Activated CD4-positive, alpha-beta T cell treated with anti-CD3 and anti-CD28 coated beads, Interleukin-2, amount 10 ng/mL, durations not matched to agents 7 days and 5 days (primary cell): ENCODE measurements around the gene ZNF771. TPM values are rescaled to one million over a fixed set of nuclear protein-coding genes. Genes with fewer than 3 reads are reported as not detected.
A peak's percentile ranks its signal among the peaks of the same experiment; 100 is the strongest.

Experiments used
- CTCF ChIA-PET: fragments of 350-600 bp; sonication (Branson Sonifier 250); formaldehyde crosslinking; loops from one replicate; lab custom pipeline; 2021; ENCODE audit warnings: antibody characterized with exemption; lab: Charles Lee
- POLR2A ChIA-PET: fragments of 350-600 bp; sonication (Branson Sonifier 250); formaldehyde crosslinking; loops from one replicate; lab custom pipeline; 2021; ENCODE audit warnings: antibody characterized with exemption; lab: Charles Lee
- DNase-seq: peaks from one replicate; pipeline ENCODE4 v3.0.0-alpha.2; 2020
- H3K27ac Mint-ChIP-seq: one replicate; pipeline ENCODE4 v1.8.0; 2021; ENCODE audit warnings: mild to moderate bottlenecking, moderate library complexity, mixed read lengths
- H3K27me3 Mint-ChIP-seq: one replicate; pipeline ENCODE4 v1.8.0; 2021; ENCODE audit warnings: mixed read lengths
- H3K36me3 Mint-ChIP-seq: one replicate; pipeline ENCODE4 v1.8.0; 2021; ENCODE audit warnings: low read depth, mixed read lengths
- H3K4me1 Mint-ChIP-seq: one replicate; pipeline ENCODE4 v1.8.0; 2021; ENCODE audit warnings: mixed read lengths
- H3K4me3 Mint-ChIP-seq: one replicate; pipeline ENCODE4 v1.8.0; 2021; ENCODE audit warnings: mild to moderate bottlenecking, moderate library complexity, mixed read lengths
- H3K9me3 Mint-ChIP-seq: one replicate; pipeline ENCODE4 v1.8.0; 2021; ENCODE audit warnings: mixed read lengths
- total RNA-seq, 2 experiments: library from RNA; stranded (reverse); gene quantifications; one replicate each; pipeline ENCODE4 v1.2.3, GENCODE V29; 2021

Gene ZNF771
- 1 to 10 TPM; 3.4 to 3.7 TPM for total RNA-seq

GRCh38 chr16:30407102-30407803, at the start of gene ZNF771:
TSS of gene ZNF771 (plus strand) at chr16:30407606. CDS start at chr16:30408054, 448 bp downstream.
- H3K4me3 Mint-ChIP-seq, result peak within 1 kb of the TSS; percentile 87
- peak within 1 kb of the TSS; percentile 94 for H3K27ac Mint-ChIP-seq
- peaks cover 6% of the 10 kb centered on the region for H3K27me3 Mint-ChIP-seq
- H3K4me1 Mint-ChIP-seq, result peaks cover 30% of the 10 kb centered on the region
- ChIA-PET CTCF (interaction anchor here (0.5 to 4.5 kb wide), 11 partner anchors 9 to 335 kb away, joined by 3 to 47 read pairs (median 5); partner anchors contain the start of genes DCTPP1, SEPTIN1 and ZNF48), POLR2A (interaction anchor here (0.5 to 1.0 kb wide), 2 partner anchors 22 to 72 kb away, joined by 3 to 5 read pairs; no protein-coding TSS in a partner anchor)
- no peaks in the 10 kb centered on the region for H3K9me3 Mint-ChIP-seq
- DNase-seq, result peak; percentile 91
- peaks cover 2% of the 10 kb centered on the region for H3K36me3 Mint-ChIP-seq

- ChIA-PET CTCF (interaction anchor here (0.8 to 1.4 kb wide), 4 partner anchors 10 to 51 kb away, joined by 3 to 4 read pairs (median 3); no protein-coding TSS in a partner anchor), POLR2A (interaction anchor here (0.6 kb wide), 1 partner anchor 257 kb away, joined by 3 read pairs; no protein-coding TSS in a partner anchor)
- Mint-ChIP-seq H3K27ac (no peak overlapping the region), H3K9me3 (no peaks in the 10 kb centered on the region), H3K4me1 (peaks cover 47% of the 10 kb centered on the region), H3K4me3 (no peak overlapping the region), H3K27me3 (no peaks in the 10 kb centered on the region), H3K36me3 (peaks cover 41% of the 10 kb centered on the region)
- no peak for DNase-seq
Measured at GRCh38 chr16:30357715-30358576, 49.5 kb upstream of the ZNF771 start.

- Mint-ChIP-seq H3K4me3 (no peak overlapping the region), H3K4me1 (peaks cover 48% of the 10 kb centered on the region), H3K36me3 (peaks cover 42% of the 10 kb centered on the region), H3K9me3 (no peaks in the 10 kb centered on the region), H3K27me3 (no peaks in the 10 kb centered on the region), H3K27ac (peak overlapping the region; percentile 36)
- ChIA-PET CTCF (interaction anchor here (1.0 to 1.4 kb wide), 2 partner anchors 13 to 22 kb away, joined by 3 read pairs; no protein-coding TSS in a partner anchor), POLR2A (interaction anchor here (0.6 kb wide), 1 partner anchor 256 kb away, joined by 3 read pairs; no protein-coding TSS in a partner anchor)
- no peak for DNase-seq
Measured at GRCh38 chr16:30358577-30358936, 48.8 kb upstream of the ZNF771 start.

DNA sequence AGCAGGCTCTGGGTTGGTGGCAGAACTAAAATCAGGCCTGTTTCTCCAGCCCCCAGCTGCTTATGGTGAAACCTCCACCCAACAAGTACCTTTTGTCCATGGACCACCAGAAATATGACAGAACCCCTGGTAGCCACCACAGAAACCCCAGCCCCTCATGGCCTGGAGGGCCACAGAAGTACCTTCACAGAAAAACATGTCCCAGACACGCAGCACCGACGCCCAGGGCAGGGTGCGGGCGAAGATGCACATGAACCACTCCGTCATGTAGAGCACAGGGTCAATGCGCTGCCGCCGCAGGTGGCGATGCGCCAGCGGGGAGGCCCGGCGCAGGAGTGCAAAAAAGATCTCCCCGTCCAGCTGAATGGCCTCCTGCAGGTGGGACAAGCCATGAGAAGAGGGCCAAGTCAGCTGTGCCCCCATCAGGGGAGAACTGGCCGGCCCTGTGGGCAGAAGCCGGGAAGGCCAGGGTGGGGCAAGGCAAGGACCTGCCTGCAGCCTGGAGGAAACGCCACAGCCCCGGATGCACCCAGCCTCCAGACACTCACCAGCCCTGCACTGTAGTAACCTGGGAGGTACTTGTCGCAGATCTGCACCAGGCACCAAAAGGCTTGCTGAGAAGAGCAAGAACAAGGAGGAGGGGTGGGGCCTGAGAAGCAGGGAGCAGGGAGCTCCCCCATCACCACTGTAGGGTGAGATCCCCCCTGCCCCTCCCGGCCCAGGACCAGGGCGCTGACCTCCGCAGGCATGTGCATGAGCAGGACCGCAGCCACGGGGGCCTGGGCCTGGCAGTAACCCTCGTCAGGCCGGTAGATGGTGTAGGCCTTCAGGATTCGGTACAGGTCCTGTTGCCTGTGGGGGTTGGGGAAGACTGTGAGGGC, 48.2 kb upstream of the ZNF771 start:
- no peak for DNase-seq
- ChIA-PET POLR2A (interaction anchor here (0.6 kb wide), 1 partner anchor 255 kb away, joined by 3 read pairs; no protein-coding TSS in a partner anchor), CTCF (interaction anchor here (0.9 to 1.4 kb wide), 4 partner anchors 12 to 39 kb away, joined by 3 to 4 read pairs (median 3); partner anchors contain the start of gene SEPTIN1)
- H3K9me3 Mint-ChIP-seq, result no peaks in the 10 kb centered on the region
- peaks cover 42% of the 10 kb centered on the region for H3K36me3 Mint-ChIP-seq
- no peaks in the 10 kb centered on the region for H3K27me3 Mint-ChIP-seq
- no peak overlapping the region for H3K4me3 Mint-ChIP-seq
- peak overlapping the region; percentile 36 for H3K27ac Mint-ChIP-seq
- peaks cover 41% of the 10 kb centered on the region for H3K4me1 Mint-ChIP-seq

- DNase-seq, result no peak
- no peak overlapping the region for H3K4me3 Mint-ChIP-seq
- peaks cover 42% of the 10 kb centered on the region for H3K4me1 Mint-ChIP-seq
- no peaks in the 10 kb centered on the region for H3K27me3 Mint-ChIP-seq
- H3K27ac Mint-ChIP-seq, result no peak overlapping the region
- POLR2A ChIA-PET, result no interaction called here
- no peaks in the 10 kb centered on the region for H3K9me3 Mint-ChIP-seq
- peaks cover 44% of the 10 kb centered on the region for H3K36me3 Mint-ChIP-seq
- CTCF ChIA-PET, result interaction anchor here (0.6 to 1.7 kb wide), 5 partner anchors 10 to 130 kb away, joined by 3 to 6 read pairs (median 3); partner anchors contain the start of genes SEPTIN1 and TBC1D10B
Measured at GRCh38 chr16:30359871-30360170, 47.6 kb upstream of the ZNF771 start.

DNA sequence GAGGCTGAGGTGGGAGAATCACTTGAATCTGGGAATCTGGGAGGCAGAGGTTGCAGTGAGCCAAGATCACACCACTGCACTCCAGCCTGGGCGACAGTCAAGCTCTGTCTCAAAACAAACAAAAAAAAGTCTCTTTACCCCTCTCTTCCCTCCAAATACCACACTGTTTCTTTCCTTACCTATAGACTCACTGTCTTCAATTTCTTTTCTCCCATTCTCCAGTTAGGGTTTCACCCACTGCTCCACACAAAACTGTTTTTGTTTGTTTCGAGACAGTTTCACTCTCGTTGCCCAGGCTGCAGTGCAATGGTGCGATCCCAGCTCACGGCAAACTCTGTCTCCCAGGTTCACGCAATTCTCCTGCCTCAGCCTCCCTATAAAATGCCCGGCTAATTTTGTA, 46.2 kb upstream of the ZNF771 start:
- CTCF ChIA-PET, result interaction anchor here (1.7 kb wide), 1 partner anchor 8 kb away, joined by 6 read pairs; the partner anchor contains the start of gene TBC1D10B
- DNase-seq, result no peak
- peaks cover 55% of the 10 kb centered on the region for H3K36me3 Mint-ChIP-seq
- H3K4me1 Mint-ChIP-seq, result peaks cover 40% of the 10 kb centered on the region
- POLR2A ChIA-PET, result no interaction called here
- H3K9me3 Mint-ChIP-seq, result no peaks in the 10 kb centered on the region
- H3K27me3 Mint-ChIP-seq, result no peaks in the 10 kb centered on the region
- peak overlapping the region; percentile 78 for H3K27ac Mint-ChIP-seq
- no peak overlapping the region for H3K4me3 Mint-ChIP-seq

GRCh38 chr16:30365200-30365599, 42.2 kb upstream of the ZNF771 start:
- ChIA-PET CTCF (interaction anchor here (0.9 to 1.8 kb wide), 5 partner anchors 11 to 285 kb away, joined by 3 to 6 read pairs (median 3); partner anchors contain the start of genes PRR14, SEPTIN1 and TBX6), POLR2A (no interaction called here)
- H3K27ac Mint-ChIP-seq, result no peak overlapping the region
- H3K27me3 Mint-ChIP-seq, result no peaks in the 10 kb centered on the region
- H3K9me3 Mint-ChIP-seq, result no peaks in the 10 kb centered on the region
- H3K4me1 Mint-ChIP-seq, result peaks cover 54% of the 10 kb centered on the region
- DNase-seq, result no peak
- H3K4me3 Mint-ChIP-seq, result no peak overlapping the region
- H3K36me3 Mint-ChIP-seq, result peaks cover 70% of the 10 kb centered on the region

DNA sequence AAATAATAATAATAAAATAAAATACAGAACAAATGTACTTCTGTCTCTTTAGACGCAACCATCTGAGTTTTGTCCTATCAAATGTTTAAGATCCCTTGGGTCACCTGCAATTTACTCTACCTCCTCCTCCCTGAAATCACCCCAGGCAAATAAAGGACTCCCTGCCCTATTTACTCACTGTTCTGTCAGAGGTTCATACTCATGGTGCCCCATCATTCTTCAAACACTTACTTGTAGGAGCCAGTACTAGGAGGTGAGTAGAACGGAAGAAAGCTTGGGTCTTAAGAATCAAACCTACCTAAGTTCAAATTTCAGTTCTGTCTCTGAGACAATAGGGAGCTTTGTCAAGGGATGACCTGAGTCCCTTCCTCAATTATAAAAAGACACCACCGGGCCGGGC, 40.9 kb upstream of the ZNF771 start:
- H3K36me3 Mint-ChIP-seq, result peaks cover 59% of the 10 kb centered on the region
- no peaks in the 10 kb centered on the region for H3K9me3 Mint-ChIP-seq
- peaks cover 56% of the 10 kb centered on the region for H3K4me1 Mint-ChIP-seq

GRCh38 chr16:30367349-30368009, 39.9 kb upstream of the ZNF771 start:
- Mint-ChIP-seq H3K36me3 (peaks cover 55% of the 10 kb centered on the region), H3K4me3 (peak overlapping the region; percentile 87), H3K27ac (peak overlapping the region; percentile 71), H3K9me3 (no peaks in the 10 kb centered on the region), H3K4me1 (peaks cover 58% of the 10 kb centered on the region), H3K27me3 (no peaks in the 10 kb centered on the region)
- ChIA-PET CTCF (interaction anchor here (1.1 to 1.3 kb wide), 3 partner anchors 10 to 27 kb away, joined by 3 to 4 read pairs (median 3); partner anchors contain the start of genes CD2BP2 and ZNF48), POLR2A (no interaction called here)
- DNase-seq, result no peak

More for the DNA sequence above, 40.9 kb upstream of the ZNF771 start:
- H3K27me3 Mint-ChIP-seq, result no peaks in the 10 kb centered on the region
- H3K4me3 Mint-ChIP-seq, result peak overlapping the region; percentile 87
- H3K27ac Mint-ChIP-seq, result no peak overlapping the region
- ChIA-PET POLR2A (no interaction called here), CTCF (interaction anchor here (1.3 kb wide), 1 partner anchor 28 kb away, joined by 3 read pairs; the partner anchor contains the start of gene ZNF48)
- DNase-seq, result no peak

DNA sequence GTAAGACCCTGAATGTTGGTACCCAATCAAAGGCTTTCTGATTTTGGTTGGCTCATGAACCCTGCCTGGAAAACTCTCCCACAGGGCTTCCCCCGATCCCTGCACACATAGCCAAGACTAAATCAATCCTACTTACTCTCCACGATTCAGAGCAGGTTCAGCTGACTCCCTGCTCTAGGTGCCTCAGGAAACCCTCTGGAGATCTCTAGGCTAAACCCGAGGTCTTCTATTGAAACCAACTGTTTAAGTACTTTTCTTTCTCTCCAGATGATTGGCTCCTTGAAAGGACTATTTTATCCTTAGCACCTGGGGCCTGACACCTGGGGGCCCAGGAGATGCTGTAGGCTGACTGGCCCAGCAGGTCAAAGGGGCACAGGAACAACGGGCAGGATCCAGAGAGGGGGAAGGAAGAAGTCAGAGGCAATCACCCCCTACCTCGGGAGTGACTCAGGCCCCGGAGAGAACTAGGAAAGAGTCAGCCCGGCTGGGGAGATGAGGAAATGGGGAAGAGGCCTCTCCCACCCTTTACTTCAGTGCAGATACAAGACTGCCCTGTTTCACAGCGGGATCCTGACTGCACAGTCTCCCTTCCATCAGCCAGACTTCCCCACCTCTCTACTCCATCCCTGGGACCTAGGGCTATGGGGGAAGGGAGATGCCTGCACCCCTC, 39.1 kb upstream of the ZNF771 start:
- Mint-ChIP-seq H3K36me3 (peaks cover 49% of the 10 kb centered on the region), H3K4me3 (peak overlapping the region; percentile 87), H3K4me1 (peaks cover 58% of the 10 kb centered on the region), H3K27me3 (no peaks in the 10 kb centered on the region), H3K9me3 (no peaks in the 10 kb centered on the region), H3K27ac (peak overlapping the region; percentile 77)
- CTCF ChIA-PET, result interaction anchor here (0.8 to 2.0 kb wide), 6 partner anchors 10 to 41 kb away, joined by 3 to 7 read pairs (median 4); partner anchors contain the start of gene CD2BP2
- no peak for DNase-seq
- POLR2A ChIA-PET, result no interaction called here

DNA sequence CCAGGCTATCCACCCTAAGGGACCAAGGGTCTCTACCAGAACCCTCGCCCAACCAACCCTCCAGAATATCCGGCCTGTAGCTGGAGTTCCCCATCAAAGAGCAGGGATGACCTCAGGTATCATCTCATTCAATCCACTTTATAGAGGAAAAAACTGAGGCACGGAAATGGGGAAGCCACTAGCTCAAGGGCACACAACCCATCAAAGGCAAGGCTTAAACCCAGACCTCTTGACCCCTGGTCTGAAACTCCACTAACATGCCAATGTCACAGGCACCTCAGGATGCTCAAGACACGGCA, 38.7 kb upstream of the ZNF771 start:
- Mint-ChIP-seq H3K4me3 (peak overlapping the region; percentile 87), H3K36me3 (peaks cover 46% of the 10 kb centered on the region), H3K9me3 (no peaks in the 10 kb centered on the region), H3K27ac (peak overlapping the region; percentile 77), H3K27me3 (no peaks in the 10 kb centered on the region), H3K4me1 (peaks cover 57% of the 10 kb centered on the region)
- DNase-seq, result no peak
- POLR2A ChIA-PET, result no interaction called here
- CTCF ChIA-PET, result interaction anchor here (0.6 to 2.0 kb wide), 8 partner anchors 8 to 289 kb away, joined by 3 to 7 read pairs (median 4); partner anchors contain the start of gene FBRS
